Head of caudate nucleus (tissue), 42 donors: ENCODE data around the gene CRELD1.
A peak's percentile ranks its signal among the peaks of the same experiment; 100 is the strongest.

Experiments
- DNase-seq, 42 donors: peaks; one replicate each; pipeline versions ENCODE4 v3.0.0 to v3.0.0-alpha.2; 2020 to 2021; ENCODE audit warnings: mixed read lengths in 7 of 42
- intact Hi-C: fragments of 100-400 bp; cut with DNase I; formaldehyde crosslinking; loops from one replicate; pipeline ENCODE4 v1.15.0; 2022

Gene CRELD1

DNA sequence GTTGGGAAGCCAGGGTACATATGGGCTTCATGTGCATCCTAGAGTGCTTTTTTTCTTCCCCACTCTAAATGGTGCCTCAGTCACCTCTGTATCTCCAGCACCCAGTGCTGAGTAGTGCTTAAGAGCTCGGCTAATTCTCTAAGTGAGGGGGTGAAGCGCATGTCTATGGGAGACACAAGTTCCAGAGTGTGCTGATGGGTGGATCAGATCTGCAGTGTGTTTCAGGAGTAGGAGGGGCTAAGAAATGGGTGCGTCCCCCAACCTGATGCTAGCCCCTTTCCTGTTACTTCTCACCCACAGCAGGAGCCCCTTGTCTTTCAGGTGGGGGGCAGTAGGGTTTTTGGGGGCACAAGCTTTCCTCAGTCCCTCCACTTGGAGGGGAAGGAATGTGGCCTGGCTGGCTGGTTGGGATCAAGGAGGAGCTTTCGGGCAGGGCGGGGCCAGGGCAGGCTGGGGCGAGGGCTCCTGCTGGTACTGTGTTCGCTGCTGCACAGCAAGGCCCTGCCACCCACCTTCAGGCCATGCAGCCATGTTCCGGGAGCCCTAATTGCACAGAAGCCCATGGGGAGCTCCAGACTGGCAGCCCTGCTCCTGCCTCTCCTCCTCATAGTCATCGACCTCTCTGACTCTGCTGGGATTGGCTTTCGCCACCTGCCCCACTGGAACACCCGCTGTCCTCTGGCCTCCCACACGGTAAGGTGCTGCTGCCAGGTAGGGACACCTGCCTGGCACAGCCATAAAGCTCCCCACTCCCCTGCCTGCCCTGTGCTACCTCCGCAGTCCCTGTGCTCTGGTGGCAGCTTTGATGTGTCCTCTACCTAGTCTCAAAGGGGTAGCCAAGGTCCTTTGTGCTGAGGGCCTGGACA lies 31.0 kb upstream of the CRELD1 start, which contains the start of gene IL17RE:
IL17RE (plus strand) TSS at position 477 of the 866 bp plus-strand sequence; CDS start at position 562, 85 bp downstream.
- DNase-seq: peak in 30 of 42 donors; percentile 13 to 83 (median 44)
- intact Hi-C loops: no loop called here

DNA sequence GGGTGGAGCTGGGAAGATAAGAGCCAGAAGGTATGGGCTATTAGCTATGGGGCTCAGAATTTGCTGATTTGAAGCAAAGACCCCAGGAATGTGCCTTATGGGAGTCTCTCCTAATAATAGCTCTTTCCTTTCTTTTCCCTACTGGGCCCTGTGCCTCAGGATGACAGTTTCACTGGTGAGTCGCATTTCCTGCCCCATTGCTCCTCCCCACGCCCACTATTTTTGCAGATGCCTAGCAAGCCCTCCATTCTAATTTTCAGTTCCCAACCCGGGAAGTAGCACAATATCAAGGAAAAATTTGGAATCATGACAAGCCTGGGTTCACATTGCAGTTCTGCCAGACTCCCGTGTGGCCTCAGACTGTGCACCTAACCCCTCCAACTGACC lies 30.4 kb upstream of the CRELD1 start:
- peak in 20 of 42 donors; percentile 11 to 68 (median 39) for DNase-seq
- intact Hi-C loops: no loop called here

DNA sequence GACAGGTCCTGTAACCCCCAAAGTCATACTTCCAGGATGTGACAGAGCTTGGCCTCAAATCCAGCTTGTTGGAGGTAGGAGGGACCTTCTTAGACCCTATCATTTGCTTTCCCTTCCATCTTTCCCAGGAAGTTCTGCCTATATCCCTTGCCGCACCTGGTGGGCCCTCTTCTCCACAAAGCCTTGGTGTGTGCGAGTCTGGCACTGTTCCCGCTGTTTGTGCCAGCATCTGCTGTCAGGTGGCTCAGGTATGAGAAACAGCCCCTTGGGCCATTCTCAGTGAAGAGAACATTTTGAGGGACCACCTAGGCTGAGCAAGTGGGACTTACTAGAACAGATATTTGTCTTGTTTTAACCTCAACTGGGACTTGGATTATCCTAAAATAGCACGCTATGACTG lies 29.7 kb upstream of the CRELD1 start:
- DNase-seq: no peak
- intact Hi-C loops: no loop called here

DNA sequence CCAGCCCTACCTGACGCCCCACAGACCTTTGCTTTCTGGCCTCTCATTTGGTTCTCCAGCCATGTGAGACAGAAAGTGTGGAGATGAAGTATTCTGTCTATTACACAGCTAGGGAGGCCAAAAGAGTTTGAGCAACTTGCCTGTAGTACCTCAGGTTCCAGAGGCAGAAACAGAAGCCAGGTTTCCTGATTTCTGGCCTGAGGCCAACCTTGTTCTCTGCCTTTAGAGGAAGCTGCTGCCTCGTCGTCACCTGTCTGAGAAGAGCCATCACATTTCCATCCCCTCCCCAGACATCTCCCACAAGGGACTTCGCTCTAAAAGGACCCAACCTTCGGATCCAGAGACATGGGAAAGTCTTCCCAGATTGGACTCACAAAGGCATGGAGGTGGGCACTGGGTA lies 27.2 kb upstream of the CRELD1 start:
- intact Hi-C loops: no loop called here
- no peak for DNase-seq

DNA sequence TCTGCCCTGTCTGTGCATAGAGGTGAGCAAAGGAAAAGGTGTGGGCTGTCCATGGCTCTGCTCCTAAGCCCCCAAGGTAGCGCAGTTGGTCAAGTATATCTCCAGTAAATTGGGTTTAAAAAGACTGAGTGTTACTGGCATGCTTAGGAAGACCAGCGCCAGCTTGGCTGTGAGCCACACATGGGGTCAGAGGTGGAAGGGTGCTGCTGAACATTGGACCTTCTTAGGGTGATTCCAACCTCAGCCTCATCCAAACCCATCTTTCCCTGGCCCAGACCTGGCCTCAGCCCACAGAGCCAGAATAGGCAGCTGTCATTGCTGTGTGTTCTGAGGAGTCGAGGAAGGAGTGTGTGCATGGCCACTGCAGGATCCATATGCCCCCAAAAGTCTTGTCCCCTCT lies 25.3 kb upstream of the CRELD1 start:
- intact Hi-C loops: no loop called here
- no peak for DNase-seq

DNA sequence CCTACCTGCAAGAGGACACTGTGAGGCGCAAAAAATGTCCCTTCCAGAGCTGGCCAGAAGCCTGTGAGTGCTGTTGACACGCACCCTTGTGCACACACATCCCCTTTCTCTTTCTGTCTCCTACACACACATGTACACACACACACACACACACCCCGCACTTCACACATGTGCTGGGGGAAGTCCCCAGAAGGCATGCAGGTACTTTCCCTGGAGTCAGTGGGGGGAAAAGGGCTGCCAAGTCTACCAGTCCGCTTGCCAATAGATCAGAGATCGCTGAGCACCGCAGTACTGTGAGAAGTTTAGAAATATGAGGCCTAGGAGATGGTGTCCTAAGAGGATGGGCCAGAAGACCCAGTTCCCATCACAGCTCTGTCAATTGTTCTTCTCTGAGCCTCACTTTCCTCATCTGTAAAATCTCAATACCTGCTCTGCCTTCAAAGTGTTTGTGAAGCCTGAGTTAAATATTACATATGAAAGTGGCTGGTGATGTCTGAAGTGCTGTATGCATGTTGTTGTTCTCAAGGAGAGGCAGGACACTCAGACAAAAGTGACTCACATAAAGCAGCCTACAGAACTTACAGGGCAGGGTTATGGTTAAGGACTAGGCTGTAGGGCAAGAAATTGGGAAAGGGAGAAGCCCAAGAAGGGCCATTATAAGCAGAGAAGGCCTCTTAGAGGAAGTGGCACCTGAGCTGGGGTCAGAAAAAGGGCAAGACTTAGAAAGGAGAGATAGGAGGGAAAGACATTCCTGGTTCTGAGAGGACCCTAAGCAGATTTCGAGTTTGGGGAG lies 24.2 kb upstream of the CRELD1 start:
- intact Hi-C loops: no loop called here
- no peak for DNase-seq

DNA sequence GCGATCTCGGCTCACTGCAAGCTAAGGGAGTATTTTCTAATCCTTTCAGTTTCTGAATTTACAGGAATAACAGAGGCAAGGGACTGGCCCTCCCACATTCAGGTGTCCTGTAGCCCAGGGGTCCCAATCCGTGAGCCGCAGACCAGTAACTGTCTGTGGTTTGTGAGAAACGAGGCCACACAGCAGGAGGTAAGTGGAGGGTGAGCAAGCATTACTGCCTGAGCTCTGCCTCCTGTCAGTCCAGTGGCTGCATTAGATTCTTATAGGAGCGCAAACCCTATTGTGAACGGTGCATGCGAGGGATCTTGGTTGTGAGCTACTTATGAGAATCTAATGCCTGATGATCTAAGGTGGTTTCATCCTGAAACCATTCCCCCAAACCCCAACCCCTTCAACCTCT lies 21.8 kb upstream of the CRELD1 start:
- no peak for DNase-seq
- intact Hi-C loops: no loop called here

DNA sequence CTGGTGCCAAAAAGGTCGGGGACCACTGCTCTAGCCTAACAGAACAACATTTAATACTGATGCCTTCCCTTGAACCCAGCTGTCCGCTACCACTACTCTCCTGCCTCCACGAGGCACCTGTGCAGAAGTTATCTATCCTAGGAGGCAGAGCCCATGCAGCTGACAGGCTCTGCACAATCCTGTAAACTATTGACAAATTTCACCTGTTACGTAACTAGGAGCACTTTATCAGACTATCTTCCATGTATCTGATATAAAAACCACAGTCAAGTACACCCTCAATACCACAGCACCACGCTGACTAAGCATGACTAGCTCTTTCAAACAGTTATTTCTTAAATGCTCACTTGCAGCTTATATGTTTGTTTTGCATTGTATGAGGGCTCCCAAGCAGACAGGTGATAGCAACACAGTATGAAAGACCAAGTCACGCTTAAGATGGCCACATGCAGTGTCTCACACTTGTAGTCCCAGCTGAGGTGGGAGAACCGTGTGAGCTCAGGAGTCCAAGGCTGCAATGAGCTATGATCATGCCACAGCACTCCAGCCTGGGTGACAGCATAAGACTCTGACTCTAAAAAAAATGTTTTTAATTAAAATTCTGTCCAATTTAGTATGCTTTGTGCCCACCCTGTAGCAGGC lies 21.2 kb upstream of the CRELD1 start:
- intact Hi-C loops: no loop called here
- DNase-seq: no peak

DNA sequence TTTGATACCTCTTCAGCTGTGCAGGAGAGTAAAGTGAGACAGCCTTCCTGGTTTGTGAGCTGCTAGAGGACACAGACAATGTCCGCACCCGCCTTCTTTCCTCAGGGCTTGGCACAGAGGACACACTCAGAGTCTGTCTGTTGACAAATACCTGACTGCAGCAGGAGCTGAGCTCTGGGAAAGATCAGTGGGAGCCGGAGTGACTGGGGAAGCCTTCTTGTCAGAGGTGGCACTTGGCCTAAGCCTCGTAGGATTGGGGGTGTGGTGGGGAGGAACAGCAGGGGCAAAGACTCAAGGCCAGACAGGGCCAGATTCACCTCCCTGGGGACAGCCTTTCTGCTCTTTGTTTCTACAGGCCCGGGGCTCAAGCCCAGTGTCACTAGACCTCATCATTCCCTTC lies 20.0 kb upstream of the CRELD1 start:
- intact Hi-C loops: no loop called here
- DNase-seq: no peak

DNA sequence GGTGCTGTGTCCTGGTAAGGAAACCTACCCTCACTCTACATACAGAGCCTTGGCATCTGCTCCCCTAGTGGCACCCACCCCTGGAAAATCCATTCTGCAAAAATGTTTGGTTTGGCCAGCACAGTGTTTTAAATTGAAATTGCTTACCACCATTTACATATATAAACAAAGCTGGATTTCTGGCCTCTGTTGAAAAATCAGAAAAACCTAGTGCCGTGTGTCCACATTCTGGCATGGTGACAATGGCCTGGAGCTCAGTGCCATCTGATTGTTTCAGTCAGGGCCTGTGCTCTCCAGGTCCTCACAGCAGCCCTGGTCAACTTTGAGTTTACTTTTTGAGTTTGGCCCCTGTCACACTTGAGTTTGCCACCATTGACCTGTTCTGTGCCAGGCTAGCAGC lies 19.6 kb upstream of the CRELD1 start:
- intact Hi-C loops: no loop called here
- DNase-seq: no peak

DNA sequence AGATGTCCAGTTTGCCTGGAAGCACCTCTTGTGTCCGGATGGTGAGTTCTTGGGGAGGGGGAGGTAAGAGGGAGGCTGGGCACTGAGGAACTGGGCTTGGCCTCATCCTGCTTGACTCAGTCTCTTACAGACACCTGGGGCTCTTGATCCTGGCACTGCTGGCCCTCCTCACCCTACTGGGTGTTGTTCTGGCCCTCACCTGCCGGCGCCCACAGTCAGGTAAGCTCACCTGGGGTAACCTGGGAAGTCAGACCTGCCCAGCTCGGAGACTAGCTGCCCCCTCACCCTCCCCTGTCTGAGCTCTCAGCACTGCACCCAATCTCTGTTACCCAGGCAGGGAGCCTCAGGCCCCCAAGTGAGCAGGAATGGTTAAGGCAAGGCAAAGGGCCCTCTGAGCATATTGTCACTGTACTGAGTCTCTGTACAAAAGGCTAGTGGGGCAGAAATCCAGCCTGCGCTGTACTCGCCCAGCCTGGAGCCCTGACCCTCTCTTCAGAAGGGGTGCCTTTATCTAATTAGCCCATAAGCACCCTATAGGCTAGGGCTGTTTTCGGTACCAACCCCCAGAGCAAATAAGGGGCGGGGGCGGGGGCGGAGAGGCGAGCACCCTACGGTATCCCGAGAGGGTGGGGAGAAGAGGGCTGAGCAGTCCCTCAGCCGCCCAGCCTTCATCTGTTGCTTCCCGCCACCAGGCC lies 18.9 kb upstream of the CRELD1 start:
- no peak for DNase-seq
- intact Hi-C loops: no loop called here

DNA sequence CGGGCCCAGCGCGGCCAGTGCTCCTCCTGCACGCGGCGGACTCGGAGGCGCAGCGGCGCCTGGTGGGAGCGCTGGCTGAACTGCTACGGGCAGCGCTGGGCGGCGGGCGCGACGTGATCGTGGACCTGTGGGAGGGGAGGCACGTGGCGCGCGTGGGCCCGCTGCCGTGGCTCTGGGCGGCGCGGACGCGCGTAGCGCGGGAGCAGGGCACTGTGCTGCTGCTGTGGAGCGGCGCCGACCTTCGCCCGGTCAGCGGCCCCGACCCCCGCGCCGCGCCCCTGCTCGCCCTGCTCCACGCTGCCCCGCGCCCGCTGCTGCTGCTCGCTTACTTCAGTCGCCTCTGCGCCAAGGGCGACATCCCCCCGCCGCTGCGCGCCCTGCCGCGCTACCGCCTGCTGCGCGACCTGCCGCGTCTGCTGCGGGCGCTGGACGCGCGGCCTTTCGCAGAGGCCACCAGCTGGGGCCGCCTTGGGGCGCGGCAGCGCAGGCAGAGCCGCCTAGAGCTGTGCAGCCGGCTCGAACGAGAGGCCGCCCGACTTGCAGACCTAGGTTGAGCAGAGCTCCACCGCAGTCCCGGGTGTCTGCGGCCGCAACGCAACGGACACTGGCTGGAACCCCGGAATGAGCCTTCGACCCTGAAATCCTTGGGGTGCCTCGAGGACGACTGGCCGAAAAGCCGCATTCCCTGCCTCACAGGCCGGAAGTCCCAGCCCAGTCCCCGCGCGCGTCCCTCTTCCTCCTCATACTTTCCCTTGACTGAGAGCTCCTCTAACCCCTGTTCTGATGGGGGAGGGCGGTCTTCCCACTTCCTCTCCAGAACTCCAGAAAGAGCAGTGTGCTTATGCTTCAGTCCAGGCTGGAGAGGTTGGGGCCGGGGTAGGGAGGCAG lies 18.1 kb upstream of the CRELD1 start:
- DNase-seq: peak in 41 of 42 donors; percentile 32 to 82 (median 67)
- intact Hi-C loops: no loop called here

DNA sequence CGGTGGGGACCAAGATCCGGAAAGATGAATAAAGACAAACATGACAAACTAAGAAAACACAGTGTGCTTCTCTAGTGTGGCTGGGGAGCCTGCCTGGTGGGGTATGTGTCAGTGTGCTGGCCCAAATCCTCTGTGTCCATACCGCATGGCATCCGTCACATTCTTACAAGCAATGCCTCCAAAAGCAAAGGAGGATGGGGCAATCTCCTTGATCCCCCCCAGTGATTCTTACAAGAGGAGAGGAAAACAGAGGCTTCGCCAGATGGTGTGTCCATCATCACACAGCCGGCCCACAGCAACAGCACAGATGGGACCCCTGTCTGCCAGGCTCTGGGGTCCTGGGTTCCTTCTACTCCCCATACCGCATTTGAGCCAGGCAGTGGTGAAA lies 17.3 kb upstream of the CRELD1 start:
- DNase-seq: no peak
- intact Hi-C loops: no loop called here

DNA sequence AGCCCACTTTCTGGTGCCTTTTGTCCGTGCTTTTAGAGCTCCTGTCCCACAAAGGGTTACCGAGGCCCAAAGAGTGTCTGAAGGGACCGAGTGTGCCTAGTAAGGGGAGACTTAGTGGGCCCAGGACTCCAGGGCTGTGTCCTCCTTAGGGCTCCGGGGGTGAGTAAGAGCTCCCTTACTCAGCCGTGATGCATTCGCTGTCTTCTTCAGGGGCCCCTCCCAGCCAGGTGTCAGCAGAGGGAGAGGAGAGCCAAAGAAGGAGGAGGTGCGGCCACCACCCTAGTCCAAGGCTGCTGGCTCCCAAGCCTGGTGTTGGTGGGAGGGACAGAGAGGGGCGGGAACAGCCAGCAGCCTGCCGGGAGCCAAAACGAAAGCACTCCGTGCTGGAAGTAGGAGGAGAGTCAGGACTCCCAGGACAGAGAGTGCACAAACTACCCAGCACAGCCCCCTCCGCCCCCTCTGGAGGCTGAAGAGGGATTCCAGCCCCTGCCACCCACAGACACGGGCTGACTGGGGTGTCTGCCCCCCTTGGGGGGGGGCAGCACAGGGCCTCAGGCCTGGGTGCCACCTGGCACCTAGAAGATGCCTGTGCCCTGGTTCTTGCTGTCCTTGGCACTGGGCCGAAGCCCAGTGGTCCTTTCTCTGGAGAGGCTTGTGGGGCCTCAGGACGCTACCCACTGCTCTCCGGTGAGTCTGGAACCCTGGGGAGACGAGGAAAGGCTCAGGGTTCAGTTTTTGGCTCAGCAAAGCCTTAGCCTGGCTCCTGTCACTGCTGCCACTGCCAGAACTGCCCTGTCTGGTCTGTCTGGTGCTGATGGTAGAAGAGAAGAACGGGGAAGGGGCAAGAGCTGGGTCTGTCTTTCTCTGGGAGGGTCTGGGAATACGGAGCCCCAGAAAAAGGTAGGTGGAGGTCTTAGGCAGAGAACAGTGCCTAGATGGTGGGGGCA lies 16.6 kb upstream of the CRELD1 start, which contains the start of gene IL17RC:
IL17RC (plus strand) TSS at position 365 of the 947 bp plus-strand sequence; CDS start at position 583, 218 bp downstream.
- peak; percentile 31 to 84 (median 64) for DNase-seq
- intact Hi-C loops: no loop called here

DNA sequence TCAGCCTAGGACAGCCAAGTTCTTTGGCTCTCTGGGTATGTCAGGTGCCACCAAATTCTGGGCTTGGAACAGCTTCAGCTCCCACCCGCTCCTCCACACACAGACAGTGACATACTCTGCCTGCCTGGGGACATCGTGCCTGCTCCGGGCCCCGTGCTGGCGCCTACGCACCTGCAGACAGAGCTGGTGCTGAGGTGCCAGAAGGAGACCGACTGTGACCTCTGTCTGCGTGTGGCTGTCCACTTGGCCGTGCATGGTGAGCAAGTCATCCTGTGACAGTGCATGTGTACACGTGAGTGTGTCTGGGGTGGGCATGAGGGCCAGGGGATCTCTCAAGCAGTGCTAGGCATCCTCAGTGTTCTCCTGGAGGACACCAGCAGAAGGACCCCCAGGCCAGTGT lies 15.8 kb upstream of the CRELD1 start:
- no peak for DNase-seq
- intact Hi-C loops: no loop called here

DNA sequence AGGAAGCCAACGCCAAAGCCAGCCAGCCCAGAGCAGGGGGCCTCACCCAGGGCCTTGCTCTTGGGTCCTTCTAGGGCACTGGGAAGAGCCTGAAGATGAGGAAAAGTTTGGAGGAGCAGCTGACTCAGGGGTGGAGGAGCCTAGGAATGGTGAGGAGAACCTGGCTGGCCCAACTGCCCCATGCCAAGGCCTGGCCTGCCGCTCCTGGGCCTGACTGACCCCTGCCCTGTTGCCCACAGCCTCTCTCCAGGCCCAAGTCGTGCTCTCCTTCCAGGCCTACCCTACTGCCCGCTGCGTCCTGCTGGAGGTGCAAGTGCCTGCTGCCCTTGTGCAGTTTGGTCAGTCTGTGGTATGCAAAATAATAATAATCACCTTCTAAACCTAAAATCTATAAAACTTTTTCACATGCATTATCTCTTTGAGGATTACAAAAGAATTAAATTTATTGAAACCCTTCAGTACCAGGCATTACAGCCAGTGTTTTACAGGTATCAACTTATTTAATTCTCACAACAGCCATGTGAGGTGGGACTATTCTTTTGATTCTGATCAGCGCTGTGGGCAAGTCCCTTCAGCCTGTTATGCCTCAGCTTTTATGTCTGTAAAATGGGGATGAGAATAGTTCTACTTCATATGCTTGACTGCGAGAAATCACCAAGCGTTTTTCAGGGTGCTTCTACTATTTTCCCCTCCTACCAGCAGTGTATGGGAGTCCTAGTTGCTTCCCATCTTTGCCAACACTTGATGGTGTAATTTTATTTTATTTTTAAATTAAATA lies 15.2 kb upstream of the CRELD1 start:
- DNase-seq: no peak
- intact Hi-C loops: no loop called here
